Kidney epithelial cell (primary cell): ENCODE measurements around the gene PPP2R5C. TPM values are rescaled to one million over a fixed set of nuclear protein-coding genes. Genes with fewer than 3 reads are reported as not detected.

Experiments
- DNase-seq: peaks from one replicate; pipeline ENCODE4 v3.0.0-alpha.2; 2010; ENCODE audit warnings: low read depth
- H3K27me3 ChIP-seq: 2 replicates; pipeline ENCODE4 v1.6.0; 2011; ENCODE audit warnings: low read length; ENCODE audit not compliant: control insufficient read depth, insufficient read depth
- H3K36me3 ChIP-seq: 2 replicates; pipeline ENCODE4 v1.5.1; 2011; ENCODE audit warnings: low read length; ENCODE audit not compliant: control insufficient read depth, insufficient read depth
- H3K4me3 ChIP-seq: 2 replicates; pipeline ENCODE4 v1.5.1; 2011; ENCODE audit warnings: low read depth, mild to moderate bottlenecking, control low read depth, low read length
- total RNA-seq: library from RNA; depleted of rRNA; stranded (reverse); fragments of >200 nt; gene quantifications from 2 replicates; pipeline ENCODE4 v1.2.3, GENCODE V29; 2015
- TF ChIP-seq, protein P1 (sequence below): IDR thresholded peaks from 2 replicates; pipeline ENCODE4 v1.5.1; 2011; ENCODE audit warnings: mild to moderate bottlenecking, moderate library complexity, low read length, control low read depth, inconsistent platforms; ENCODE audit not compliant: insufficient read depth, poor library complexity, severe bottlenecking

Gene PPP2R5C
- total RNA-seq, 1 donor from 2014 or later, result 79.6 TPM

DNA sequence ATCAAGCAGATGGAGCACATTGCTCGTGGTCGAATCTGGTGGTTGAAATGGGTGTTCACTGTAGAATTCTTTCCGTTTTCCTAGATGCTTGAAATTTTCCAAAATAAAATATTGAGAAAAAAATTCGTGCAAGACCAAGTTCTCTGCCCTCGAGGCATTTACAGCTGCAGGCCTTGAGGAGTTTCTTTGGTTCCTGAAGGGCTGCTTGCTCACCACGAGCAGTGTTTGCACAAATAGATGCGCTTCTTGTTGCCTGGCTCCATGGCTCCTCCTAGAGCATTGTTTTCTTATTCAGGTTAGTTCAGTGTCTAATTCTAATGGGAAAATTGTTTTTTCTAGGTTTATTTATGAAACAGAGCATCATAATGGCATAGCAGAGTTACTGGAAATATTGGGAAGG is 128.4 kb downstream of the PPP2R5C start:
- H3K36me3 ChIP-seq, result no peaks in the 10 kb centered on the region
- TF ChIP-seq, protein P1, sequence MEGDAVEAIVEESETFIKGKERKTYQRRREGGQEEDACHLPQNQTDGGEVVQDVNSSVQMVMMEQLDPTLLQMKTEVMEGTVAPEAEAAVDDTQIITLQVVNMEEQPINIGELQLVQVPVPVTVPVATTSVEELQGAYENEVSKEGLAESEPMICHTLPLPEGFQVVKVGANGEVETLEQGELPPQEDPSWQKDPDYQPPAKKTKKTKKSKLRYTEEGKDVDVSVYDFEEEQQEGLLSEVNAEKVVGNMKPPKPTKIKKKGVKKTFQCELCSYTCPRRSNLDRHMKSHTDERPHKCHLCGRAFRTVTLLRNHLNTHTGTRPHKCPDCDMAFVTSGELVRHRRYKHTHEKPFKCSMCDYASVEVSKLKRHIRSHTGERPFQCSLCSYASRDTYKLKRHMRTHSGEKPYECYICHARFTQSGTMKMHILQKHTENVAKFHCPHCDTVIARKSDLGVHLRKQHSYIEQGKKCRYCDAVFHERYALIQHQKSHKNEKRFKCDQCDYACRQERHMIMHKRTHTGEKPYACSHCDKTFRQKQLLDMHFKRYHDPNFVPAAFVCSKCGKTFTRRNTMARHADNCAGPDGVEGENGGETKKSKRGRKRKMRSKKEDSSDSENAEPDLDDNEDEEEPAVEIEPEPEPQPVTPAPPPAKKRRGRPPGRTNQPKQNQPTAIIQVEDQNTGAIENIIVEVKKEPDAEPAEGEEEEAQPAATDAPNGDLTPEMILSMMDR, result no peak

DNA sequence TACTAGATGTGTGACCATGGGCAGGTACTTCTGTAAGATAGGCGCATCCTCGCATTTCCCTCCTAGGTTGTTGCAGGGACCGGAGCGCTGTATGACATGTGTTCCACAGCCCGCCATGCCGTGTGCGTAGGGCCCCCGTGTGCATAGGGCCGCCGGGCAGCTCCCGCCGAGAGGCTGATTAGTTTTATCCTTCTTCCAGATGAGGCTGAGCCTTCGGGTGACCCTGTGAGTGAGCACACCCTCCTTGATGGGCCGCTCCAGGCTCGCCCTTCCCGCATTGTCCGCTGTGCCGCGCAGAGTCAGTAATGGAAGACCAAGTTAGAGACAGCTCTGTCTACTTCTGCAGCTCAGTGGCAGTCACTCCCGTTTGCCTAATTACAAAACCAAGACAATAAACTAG is 130.0 kb downstream of the PPP2R5C start:
- Histone ChIP-seq H3K36me3 (no peaks in the 10 kb centered on the region), H3K4me3 (no peak overlapping the region), H3K27me3 (no peaks in the 10 kb centered on the region)
- TF ChIP-seq, protein P1, result no peak
- no peak for DNase-seq

More for the DNA sequence above, 128.4 kb downstream of the PPP2R5C start:
- Histone ChIP-seq H3K27me3 (no peaks in the 10 kb centered on the region), H3K4me3 (no peak overlapping the region)
- DNase-seq, result no peak

DNA sequence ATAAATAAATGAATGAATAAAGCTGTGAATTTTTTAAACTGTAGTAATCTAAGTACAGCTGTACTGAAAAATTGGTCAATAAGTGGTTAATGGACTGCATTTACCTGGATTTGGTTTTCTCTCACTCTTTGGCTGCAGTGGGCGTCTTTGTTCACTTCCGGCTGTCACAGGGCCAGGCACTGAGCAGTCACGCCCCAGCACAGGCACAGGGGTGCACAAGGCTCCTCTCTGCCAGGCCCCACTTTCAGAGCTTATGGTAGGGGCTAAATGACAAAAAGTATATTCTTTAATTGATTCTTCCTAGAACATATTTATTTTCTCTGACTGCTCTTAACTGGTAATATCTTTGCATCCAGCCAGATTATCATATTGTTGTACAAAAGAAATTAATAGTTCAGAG is 132.2 kb downstream of the PPP2R5C start:
- Histone ChIP-seq H3K36me3 (no peaks in the 10 kb centered on the region), H3K27me3 (no peaks in the 10 kb centered on the region), H3K4me3 (no peak overlapping the region)
- DNase-seq, result no peak
- TF ChIP-seq, protein P1, result no peak

DNA sequence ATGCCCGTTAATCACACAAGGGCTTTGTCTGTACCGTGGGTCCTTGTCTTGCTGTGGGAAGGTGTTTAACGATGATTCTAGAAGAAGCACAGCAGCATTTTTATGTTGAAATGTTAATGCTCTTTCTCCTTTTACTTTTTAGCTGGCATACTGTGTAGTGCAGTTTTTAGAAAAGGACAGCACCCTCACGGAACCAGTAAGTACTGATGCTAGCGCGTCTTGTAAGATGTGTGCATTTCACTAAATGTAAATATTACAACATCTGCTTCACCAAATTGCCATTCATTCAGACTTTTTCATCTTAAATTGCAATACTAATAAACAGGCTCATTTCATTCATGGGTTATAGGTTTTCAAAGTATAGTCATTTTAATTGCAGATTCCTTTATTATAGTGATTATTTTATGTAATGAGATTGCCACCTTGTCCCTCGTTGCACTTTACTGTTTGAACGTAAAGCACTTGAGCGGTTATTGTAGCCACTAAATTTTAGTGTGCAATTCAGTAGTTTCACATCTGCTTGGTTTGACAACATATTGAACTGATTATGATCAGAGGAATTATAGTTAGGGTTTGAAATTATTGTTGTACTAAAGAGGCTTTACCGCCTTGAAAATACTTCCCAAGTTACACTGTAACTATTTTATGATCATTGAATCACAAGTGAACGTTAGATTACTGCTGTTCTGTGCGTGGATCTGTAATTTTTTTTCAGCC is 133.0 kb downstream of the PPP2R5C start:
- Histone ChIP-seq H3K36me3 (no peaks in the 10 kb centered on the region), H3K4me3 (no peak overlapping the region), H3K27me3 (no peaks in the 10 kb centered on the region)
- no peak for DNase-seq
- TF ChIP-seq, protein P1, result no peak

DNA sequence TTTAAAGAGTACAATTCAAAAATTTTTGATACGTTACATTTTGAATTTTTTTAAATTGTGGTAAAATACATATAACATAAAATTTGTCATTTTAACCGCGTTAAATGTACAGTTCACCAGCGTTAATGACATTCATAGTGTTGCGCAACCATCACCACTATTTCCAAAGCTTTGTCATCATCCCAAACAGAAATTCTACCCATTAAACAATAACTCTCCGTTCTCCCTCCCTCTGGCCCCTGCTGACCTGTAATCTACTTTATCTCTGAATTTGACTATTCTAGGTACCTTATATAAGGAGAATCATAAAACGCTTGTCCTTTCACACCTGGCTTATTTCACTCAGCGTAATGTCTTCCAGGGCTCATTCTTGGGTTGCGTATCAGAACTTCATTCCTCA is 133.7 kb downstream of the PPP2R5C start:
- H3K4me3 ChIP-seq, result no peak overlapping the region
- no peak for DNase-seq
- H3K27me3 ChIP-seq, result no peaks in the 10 kb centered on the region
- TF ChIP-seq, protein P1, result no peak
- no peaks in the 10 kb centered on the region for H3K36me3 ChIP-seq

DNA sequence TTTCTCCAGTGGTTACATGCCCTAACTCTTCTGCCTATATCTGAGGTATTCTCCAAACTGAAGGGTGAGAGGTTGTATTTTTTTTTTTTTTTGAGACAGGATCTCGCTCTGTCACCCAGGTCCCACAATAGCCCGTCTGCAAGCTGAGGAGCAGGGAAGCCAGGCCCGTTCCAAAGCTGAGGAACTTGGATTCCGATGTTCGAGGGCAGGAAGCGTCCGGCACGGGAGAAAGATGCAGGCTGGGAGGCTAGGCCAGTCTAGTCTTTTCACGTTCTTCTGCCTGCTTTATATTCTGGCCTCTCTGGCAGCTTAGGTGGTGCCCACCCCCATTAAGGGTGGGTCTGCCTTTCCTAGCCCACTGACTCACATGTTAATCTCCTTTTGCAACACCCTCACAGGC is 135.8 kb downstream of the PPP2R5C start:
- no peak overlapping the region for H3K4me3 ChIP-seq
- no peaks in the 10 kb centered on the region for H3K27me3 ChIP-seq
- H3K36me3 ChIP-seq, result no peaks in the 10 kb centered on the region
- DNase-seq, result no peak
- TF ChIP-seq, protein P1, result no peak
